NT2/D1 (cell line): ENCODE data around the gene RAPGEF4.

Experiments
- SUZ12 ChIP-seq: IDR thresholded peaks from 2 replicates; pipeline ENCODE4 v1.6.1; 2011; ENCODE audit not compliant: insufficient read length, insufficient read depth; ENCODE audit errors: extremely low read depth
- YY1 ChIP-seq: IDR thresholded peaks from 2 replicates; pipeline ENCODE4 v1.6.1; 2011; ENCODE audit not compliant: insufficient read length, insufficient read depth
- ZNF274 ChIP-seq: IDR thresholded peaks from 2 replicates; pipeline ENCODE4 v1.6.1; 2011; ENCODE audit warnings: mild to moderate bottlenecking, low read depth, low read length

- TF ChIP-seq ZNF274 (no peak), YY1 (no peak), SUZ12 (no peak)
Measured at GRCh38 chr2:172997031-172997430, 261.4 kb downstream of the RAPGEF4 start.
